Mesenchymal stem cell (in vitro differentiated cells and primary cell): ENCODE measurements around the gene CMTM4. TPM values are rescaled to one million over a fixed set of nuclear protein-coding genes. Genes with fewer than 3 reads are reported as not detected.
"Not testable (repeated sequence)": the region's sequence is repeated elsewhere in the genome, so short reads cannot be mapped to it uniquely, and the experiment has no call there.

Experiments
- DNase-seq: peaks from one replicate; pipeline ENCODE4 v3.0.0-alpha.2; 2013
- H2AFZ ChIP-seq: one replicate; pipeline ENCODE4 v1.6.1; 2013; ENCODE audit warnings: low read depth, mild to moderate bottlenecking, control low read depth, inconsistent platforms, low read length, moderate library complexity
- H2AK5ac ChIP-seq: 2 replicates; pipeline ENCODE4 v1.6.1; 2013; ENCODE audit warnings: low read length, moderate library complexity, mild to moderate bottlenecking, inconsistent platforms; ENCODE audit not compliant: severe bottlenecking
- H2BK120ac ChIP-seq: one replicate; pipeline ENCODE4 v1.6.1; 2013; ENCODE audit warnings: low read depth, mild to moderate bottlenecking, inconsistent platforms, low read length, moderate library complexity
- H2BK12ac ChIP-seq, 2 experiments: one replicate each; pipeline ENCODE4 v1.6.1; 2013; ENCODE audit warnings: inconsistent platforms in 2 of 2, low read length in 2 of 2, mild to moderate bottlenecking in 2 of 2, moderate library complexity in 2 of 2, control low read depth in 1 of 2
- H2BK15ac ChIP-seq: one replicate; pipeline ENCODE4 v1.6.1; 2013; ENCODE audit warnings: mild to moderate bottlenecking, low read depth, inconsistent platforms; ENCODE audit not compliant: poor library complexity, severe bottlenecking
- H2BK5ac ChIP-seq: 2 replicates; pipeline ENCODE4 v1.6.1; 2013; ENCODE audit warnings: low read depth, mild to moderate bottlenecking, low read length, control low read depth, inconsistent platforms; ENCODE audit not compliant: poor library complexity, severe bottlenecking
- H3K14ac ChIP-seq, 2 experiments: one replicate each; pipeline ENCODE4 v1.6.1; 2013; ENCODE audit warnings: inconsistent platforms in 2 of 2, low read length in 2 of 2, control low read depth in 1 of 2, mild to moderate bottlenecking in 1 of 2, moderate library complexity in 1 of 2
- H3K18ac ChIP-seq, 2 experiments: one replicate each; pipeline ENCODE4 v1.6.1; 2013; ENCODE audit warnings: inconsistent platforms in 2 of 2, low read length in 2 of 2, control low read depth in 1 of 2, low read depth in 1 of 2, mild to moderate bottlenecking in 1 of 2
- H3K23ac ChIP-seq, 2 experiments: one replicate each; pipeline ENCODE4 v1.6.1; 2013; ENCODE audit warnings: inconsistent platforms in 2 of 2, low read length in 2 of 2, mild to moderate bottlenecking in 2 of 2, moderate library complexity in 2 of 2, control low read depth in 1 of 2
- H3K27ac ChIP-seq: 2 replicates; pipeline ENCODE4 v1.5.1; 2013; ENCODE audit warnings: mild to moderate bottlenecking, moderate library complexity, low read length, control low read depth, inconsistent platforms; ENCODE audit not compliant: poor library complexity, severe bottlenecking
- H3K27me3 ChIP-seq, 2 experiments: 2 replicates each; pipeline versions ENCODE4 v1.6.1 to v1.7.0; 2013; ENCODE audit warnings: low read length in 2 of 2, mild to moderate bottlenecking in 2 of 2, moderate library complexity in 2 of 2, control low read depth in 1 of 2, inconsistent platforms in 1 of 2; ENCODE audit not compliant: control insufficient read depth in 1 of 2, insufficient read depth in 1 of 2
- H3K36me3 ChIP-seq, 2 experiments: 2 replicates each; pipeline versions ENCODE4 v1.6.1 to v1.7.0; 2013; ENCODE audit warnings: low read length in 2 of 2, control low read depth in 1 of 2, inconsistent platforms in 1 of 2, low read depth in 1 of 2, mild to moderate bottlenecking in 1 of 2; ENCODE audit not compliant: insufficient read depth in 2 of 2, control insufficient read depth in 1 of 2
- H3K4ac ChIP-seq, 2 experiments: one replicate each; pipeline ENCODE4 v1.6.1; 2013; ENCODE audit warnings: inconsistent platforms in 2 of 2, low read length in 2 of 2, mild to moderate bottlenecking in 2 of 2, moderate library complexity in 2 of 2, control low read depth in 1 of 2, low read depth in 1 of 2
- H3K4me1 ChIP-seq: 2 replicates; pipeline ENCODE4 v1.6.1; 2013; ENCODE audit warnings: low read depth, low read length, control low read depth; ENCODE audit not compliant: control insufficient read depth, insufficient read depth
- H3K4me2 ChIP-seq: 2 replicates; pipeline ENCODE4 v1.6.1; 2013; ENCODE audit warnings: low read length, mild to moderate bottlenecking, inconsistent platforms; ENCODE audit not compliant: poor library complexity, severe bottlenecking
- H3K4me3 ChIP-seq, 2 experiments: 2 replicates each; pipeline versions ENCODE4 v1.5.1 to v1.7.0; 2013; ENCODE audit warnings: low read length in 2 of 2, mild to moderate bottlenecking in 2 of 2, control low read depth in 1 of 2, low read depth in 1 of 2; ENCODE audit not compliant: insufficient read depth in 1 of 2
- H3K79me1 ChIP-seq: replicated peaks from 2 replicates; pipeline ENCODE4 v1.6.1; 2013; ENCODE audit warnings: mild to moderate bottlenecking, control low read depth, low read length, inconsistent platforms; ENCODE audit not compliant: poor library complexity, severe bottlenecking
- H3K9ac ChIP-seq: 2 replicates; pipeline ENCODE4 v1.7.0; 2013; ENCODE audit warnings: mild to moderate bottlenecking, low read length, moderate library complexity
- H3K9me3 ChIP-seq: 2 replicates; pipeline ENCODE4 v1.7.0; 2013; ENCODE audit warnings: mild to moderate bottlenecking, low read length; ENCODE audit not compliant: control insufficient read depth
- H4K8ac ChIP-seq: one replicate; pipeline ENCODE4 v1.6.1; 2013; ENCODE audit warnings: inconsistent platforms, mild to moderate bottlenecking, low read length, moderate library complexity
- H4K91ac ChIP-seq: one replicate; pipeline ENCODE4 v1.6.1; 2013; ENCODE audit warnings: mild to moderate bottlenecking, low read length, inconsistent platforms
- WGBS: methylation state at CpG from one replicate; pipeline ENCODE4 v1.1.7; 2013; ENCODE audit warnings: mixed read lengths; 5-methylcytosine and 5-hydroxymethylcytosine counted together
- small RNA-seq: library from polyadenylated mRNA; stranded (forward); fragments of <200 nt; extraction: miRNeasy Mini kit (QIAGEN cat#:217004); gene quantifications from one replicate; pipeline ENCODE3, GENCODE V24; 2013; ENCODE audit warnings: low read depth

Gene CMTM4

DNA sequence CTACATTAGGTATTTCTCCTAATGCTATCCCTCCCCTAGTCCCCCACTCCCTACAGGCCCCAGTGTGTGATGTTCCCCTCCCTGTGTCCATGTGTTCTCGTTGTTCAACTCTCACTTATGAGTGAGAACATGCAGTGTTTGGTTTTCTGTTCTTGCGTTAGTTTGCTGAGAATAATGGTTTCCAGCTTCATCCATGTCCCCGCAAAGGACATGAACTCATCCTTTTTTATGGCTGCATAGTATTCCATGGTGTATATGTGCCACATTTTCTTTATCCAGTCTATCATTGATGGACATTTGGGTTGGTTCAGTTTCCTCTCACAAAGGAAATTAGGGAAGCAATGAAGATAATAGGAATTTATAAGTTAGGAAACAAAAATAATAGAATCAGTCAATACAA, 129.3 kb downstream of the CMTM4 start:
- not testable (repeated sequence) for DNase-seq, H2BK5ac ChIP-seq, H3K4me3 ChIP-seq, H3K27ac ChIP-seq, H2BK120ac ChIP-seq, H3K23ac ChIP-seq, H4K91ac ChIP-seq, H2AFZ ChIP-seq, H3K9ac ChIP-seq, H2BK12ac ChIP-seq, H2BK15ac ChIP-seq, H3K9me3 ChIP-seq, H3K18ac ChIP-seq, H3K4me2 ChIP-seq, H4K8ac ChIP-seq, H3K14ac ChIP-seq, H3K27me3 ChIP-seq, H2AK5ac ChIP-seq, H3K4me1 ChIP-seq, H3K4ac ChIP-seq
- WGBS, result no CpG with 5 or more reads among the region's 3 CpGs
- H3K79me1 ChIP-seq, result peaks cover 11% of the 10 kb centered on the region
- H3K36me3 ChIP-seq, result peaks cover 16 to 37% of the 10 kb centered on the region in 2 experiments

DNA sequence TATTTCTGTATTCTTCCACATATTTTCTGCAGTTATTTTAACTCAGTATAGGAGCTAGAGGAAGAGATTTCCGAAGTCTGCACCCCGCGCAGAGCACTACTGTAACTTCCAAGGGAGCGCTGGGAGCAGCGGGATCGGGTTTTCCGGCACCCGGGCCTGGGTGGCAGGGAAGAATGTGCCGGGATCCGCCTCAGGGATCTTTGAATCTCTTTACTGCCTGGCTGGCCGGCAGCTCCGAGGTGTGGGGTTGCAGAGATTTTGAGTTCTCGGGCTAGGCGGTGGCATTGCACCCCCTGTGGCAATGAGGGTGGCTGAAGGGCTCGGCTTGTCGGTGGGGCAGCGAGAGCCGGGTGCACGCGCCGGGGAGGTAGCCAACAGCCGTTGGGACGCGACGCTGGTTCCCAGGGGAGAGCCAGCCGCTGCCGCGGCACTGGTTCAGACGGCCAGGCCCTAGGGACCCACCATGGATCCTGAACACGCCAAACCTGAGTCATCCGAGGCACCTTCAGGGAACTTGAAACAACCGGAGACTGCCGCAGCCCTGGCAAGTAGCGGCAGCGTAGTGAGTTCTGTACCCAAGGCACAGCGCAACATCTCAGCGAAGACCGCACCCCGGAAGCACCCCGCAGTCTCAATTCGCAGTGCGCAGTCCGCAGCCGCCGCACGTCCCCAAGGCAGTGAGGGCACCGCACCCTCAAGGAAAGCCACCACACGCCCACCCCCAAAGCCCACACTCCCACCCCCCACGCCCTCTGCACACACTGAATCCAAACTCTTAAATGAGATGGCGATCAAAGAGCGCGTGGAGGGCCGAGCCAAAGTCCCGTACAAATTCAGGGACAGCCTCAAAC, 130.3 kb downstream of the CMTM4 start, which contains the start of gene CMTM1:
CMTM1 (plus strand) TSS at position 389 of the 851 bp plus-strand sequence; CDS start at position 464, 75 bp downstream.
- no peak within 1 kb of the TSS for H3K4me2 ChIP-seq
- no peak within 1 kb of the TSS for H2AK5ac ChIP-seq
- no peak within 1 kb of the TSS for H2BK15ac ChIP-seq
- no peak within 1 kb of the TSS for H3K18ac ChIP-seq
- H3K79me1 ChIP-seq, result peaks cover 11% of the 10 kb centered on the region
- H3K27ac ChIP-seq, result no peak within 1 kb of the TSS
- H3K9ac ChIP-seq, result no peak within 1 kb of the TSS
- H3K23ac ChIP-seq, result no peak within 1 kb of the TSS
- H2BK5ac ChIP-seq, result no peak within 1 kb of the TSS
- peaks cover 7% of the 10 kb centered on the region for H3K4me1 ChIP-seq
- no peaks in the 10 kb centered on the region for H3K9me3 ChIP-seq
- 96% methylated on average over 54 of the region's 54 CpGs for WGBS
- no peak within 1 kb of the TSS for H3K4me3 ChIP-seq
- peaks cover 16 to 42% of the 10 kb centered on the region in 2 experiments for H3K36me3 ChIP-seq
- no peak within 1 kb of the TSS for H2AFZ ChIP-seq
- no peak within 1 kb of the TSS for H3K14ac ChIP-seq
- no peak within 1 kb of the TSS for H4K8ac ChIP-seq
- no peak within 1 kb of the TSS for H2BK12ac ChIP-seq
- no peaks in the 10 kb centered on the region for H3K27me3 ChIP-seq
- H2BK120ac ChIP-seq, result no peak within 1 kb of the TSS
- no peak within 1 kb of the TSS for H3K4ac ChIP-seq
- DNase-seq, result no peak
- no peak within 1 kb of the TSS for H4K91ac ChIP-seq

Small RNAs within 50 kb of the gene (small RNA-seq; reads per million reads assigned to genes)
- gene CKLF-CMTM1, result not detected
